WTC11 (cell line): ENCODE measurements around the gene SNRNP27. TPM values are rescaled to one million over a fixed set of nuclear protein-coding genes. Genes with fewer than 3 reads are reported as not detected.

Source experiments
- ATAC-seq: fragments of 200-7000 bp; cut with Tn5 transposase; 2 replicates; pipeline ENCODE4 v1.10.0; 2021; ENCODE audit warnings: mild to moderate bottlenecking, moderate library complexity
- CTCF ChIA-PET: fragments of 300-600 bp; sonication (Branson Sonifier 250); formaldehyde crosslinking; loops from one replicate; lab custom pipeline; 2021; ENCODE audit warnings: antibody characterized with exemption; lab: Charles Lee
- POLR2A ChIA-PET: fragments of 350-600 bp; sonication (Branson Sonifier 250); formaldehyde crosslinking; loops from one replicate; lab custom pipeline; 2021; ENCODE audit warnings: antibody characterized with exemption; lab: Charles Lee
- DNase-seq: peaks from one replicate; pipeline ENCODE4 v3.0.0; 2021; ENCODE audit warnings: low spot score
- H3K27ac Mint-ChIP-seq: 2 replicates; pipeline ENCODE4 v1.8.0; 2021; ENCODE audit warnings: mixed read lengths
- H3K27me3 Mint-ChIP-seq: 2 replicates; pipeline ENCODE4 v1.8.0; 2021; ENCODE audit warnings: low read depth, mild to moderate bottlenecking, moderate library complexity, mixed read lengths
- H3K36me3 Mint-ChIP-seq: 2 replicates; pipeline ENCODE4 v1.8.0; 2021; ENCODE audit warnings: mixed read lengths
- H3K4me1 Mint-ChIP-seq: 2 replicates; pipeline ENCODE4 v1.8.0; 2022; ENCODE audit warnings: mixed read lengths
- H3K4me3 Mint-ChIP-seq: 2 replicates; pipeline ENCODE4 v1.8.0; 2021; ENCODE audit warnings: mild to moderate bottlenecking, moderate library complexity, mixed read lengths
- H3K9me3 Mint-ChIP-seq: 2 replicates; pipeline ENCODE4 v1.8.0; 2021; ENCODE audit warnings: mixed read lengths
- AR ChIP-seq: fragments of 250-450 bp; sonication (Bioruptor Pico); IDR thresholded peaks from 2 replicates; pipeline ENCODE4 v1.9.0; 2021; ENCODE audit warnings: mild to moderate bottlenecking
- ATF2 ChIP-seq: sonication (generic); formaldehyde crosslinking; IDR thresholded peaks from 2 replicates; pipeline ENCODE4 v1.8.1; 2022; ENCODE audit warnings: low read depth, missing genetic modification reagents, borderline replicate concordance
- CDX4 ChIP-seq: fragments of 250-450 bp; sonication (Bioruptor Pico); IDR thresholded peaks from 2 replicates; pipeline ENCODE4 v1.9.0; 2021; ENCODE audit warnings: moderate library complexity, mild to moderate bottlenecking, inconsistent platforms, borderline replicate concordance
- CREB1 ChIP-seq: sonication (generic); formaldehyde crosslinking; IDR thresholded peaks from 2 replicates; pipeline ENCODE4 v1.8.0; 2023; ENCODE audit warnings: mild to moderate bottlenecking, missing genetic modification reagents
- CTCF ChIP-seq: fragments of 200-600 bp; IDR thresholded peaks from 2 replicates; pipeline ENCODE4 v1.8.0; 2022; ENCODE audit warnings: antibody characterized with exemption
- E2F5 ChIP-seq: sonication (generic); formaldehyde crosslinking; IDR thresholded peaks from 2 replicates; pipeline ENCODE4 v1.8.1; 2022; ENCODE audit warnings: mild to moderate bottlenecking, moderate library complexity, missing genetic modification reagents
- JAZF1 ChIP-seq: fragments of 250-450 bp; sonication (Bioruptor Pico); IDR thresholded peaks from 2 replicates; pipeline ENCODE4 v1.9.0; 2021; ENCODE audit warnings: moderate library complexity, mild to moderate bottlenecking, inconsistent platforms
- KAT7 ChIP-seq: sonication (generic); formaldehyde crosslinking; IDR thresholded peaks from 2 replicates; pipeline ENCODE4 v1.8.1; 2023; ENCODE audit warnings: missing genetic modification reagents, mild to moderate bottlenecking, borderline replicate concordance
- MLX ChIP-seq: sonication (generic); formaldehyde crosslinking; IDR thresholded peaks from 2 replicates; pipeline ENCODE4 v1.8.1; 2023; ENCODE audit warnings: mild to moderate bottlenecking, missing genetic modification reagents, moderate library complexity
- NFATC4 ChIP-seq: fragments of 250-450 bp; sonication (Bioruptor Pico); IDR thresholded peaks from 2 replicates; pipeline ENCODE4 v1.9.0; 2021; ENCODE audit warnings: mild to moderate bottlenecking
- NR1H2 ChIP-seq: sonication (generic); formaldehyde crosslinking; IDR thresholded peaks from 2 replicates; pipeline ENCODE4 v1.9.0; 2021; ENCODE audit warnings: mild to moderate bottlenecking, moderate library complexity, missing genetic modification reagents
- NR3C1 ChIP-seq: sonication (generic); formaldehyde crosslinking; conservative IDR thresholded peaks from 2 replicates; pipeline ENCODE4 v1.8.1; 2023; ENCODE audit warnings: low read depth, mild to moderate bottlenecking, missing genetic modification reagents
- OVOL2 ChIP-seq: fragments of 250-450 bp; sonication (Bioruptor Pico); IDR thresholded peaks from 2 replicates; pipeline ENCODE4 v1.9.0; 2021; ENCODE audit warnings: mild to moderate bottlenecking, borderline replicate concordance
- ZBTB21 ChIP-seq: sonication (generic); formaldehyde crosslinking; IDR thresholded peaks from 2 replicates; pipeline ENCODE4 v1.8.1; 2023; ENCODE audit warnings: mild to moderate bottlenecking, missing genetic modification reagents, borderline replicate concordance
- ZNF263 ChIP-seq: sonication (generic); formaldehyde crosslinking; IDR thresholded peaks from 2 replicates; pipeline ENCODE4 v1.8.1; 2022; ENCODE audit warnings: low read depth, mild to moderate bottlenecking, moderate library complexity, missing genetic modification reagents
- ZNF281 ChIP-seq: sonication (generic); formaldehyde crosslinking; IDR thresholded peaks from 2 replicates; pipeline ENCODE4 v1.8.0; 2023; ENCODE audit warnings: mild to moderate bottlenecking, missing genetic modification reagents
- ZNF416 ChIP-seq: fragments of 250-450 bp; sonication (Bioruptor Pico); IDR thresholded peaks from 2 replicates; pipeline ENCODE4 v1.9.0; 2021; ENCODE audit warnings: mild to moderate bottlenecking, inconsistent platforms
- total RNA-seq: library from RNA; stranded (reverse); gene quantifications from 3 replicates; pipeline ENCODE4 v1.2.3, GENCODE V29; 2021

The SNRNP27 gene
- total RNA-seq, 1 experiment from 2014 or later: 38.4 TPM

GRCh38 chr2:69846182-69847067 lies 47.3 kb upstream of the SNRNP27 start:
- H3K9me3 Mint-ChIP-seq: no peaks in the 10 kb centered on the region
- no peak overlapping the region for H3K4me3 Mint-ChIP-seq
- no peak overlapping the region for H3K27ac Mint-ChIP-seq
- TF ChIP-seq NR3C1 (no peak), ZNF281 (CRISPR knock-in tag) (no peak), ZNF263 (no peak), ATF2 (CRISPR knock-in tag) (no peak), ZBTB21 (no peak), ZNF416 (no peak), CDX4 (CRISPR knock-in tag) (no peak), AR (CRISPR knock-in tag) (no peak), CTCF (no peak), E2F5 (CRISPR knock-in tag) (no peak), JAZF1 (CRISPR knock-in tag) (no peak)
- TF ChIP-seq, all 79 proteins: peak for 0
- ATAC-seq (no peak), DNase-seq (no peak)
- Mint-ChIP-seq H3K27me3 (no peaks in the 10 kb centered on the region), H3K4me1 (no peaks in the 10 kb centered on the region), H3K36me3 (peaks cover 39% of the 10 kb centered on the region)
- ChIA-PET CTCF (interaction anchor here (2.8 kb wide), 1 partner anchor 122 kb away, joined by 17 read pairs; no protein-coding TSS in a partner anchor), POLR2A (no interaction called here)

GRCh38 chr2:69847068-69847828 lies 46.5 kb upstream of the SNRNP27 start:
- no peak overlapping the region for H3K4me3 Mint-ChIP-seq
- DNase-seq (no peak), ATAC-seq (no peak)
- H3K36me3 Mint-ChIP-seq: peaks cover 38% of the 10 kb centered on the region
- POLR2A ChIA-PET: no interaction called here
- CTCF ChIA-PET: interaction anchor here (2.8 kb wide), 1 partner anchor 123 kb away, joined by 17 read pairs; no protein-coding TSS in a partner anchor
- H3K27ac Mint-ChIP-seq: no peak overlapping the region
- H3K4me1 Mint-ChIP-seq: no peaks in the 10 kb centered on the region
- H3K9me3 Mint-ChIP-seq: no peaks in the 10 kb centered on the region
- H3K27me3 Mint-ChIP-seq: no peaks in the 10 kb centered on the region
- no peak for TF ChIP-seq NR1H2 (CRISPR knock-in tag)
- TF ChIP-seq MLX: no peak
- TF ChIP-seq CREB1 (CRISPR knock-in tag): no peak
- TF ChIP-seq OVOL2 (CRISPR knock-in tag): no peak
- TF ChIP-seq ATF2 (CRISPR knock-in tag): no peak
- no peak for TF ChIP-seq NFATC4
- no peak for TF ChIP-seq KAT7 (CRISPR knock-in tag)
